ENCODE data around the gene KCNK16.

The KCNK16 gene

GRCh38 chr6:39322306-39322850, at the start of gene KCNK16:
TSS of gene KCNK16 (minus strand) at chr6:39322702. CDS start at chr6:39322540, 162 bp downstream.
- no peak for DNase-seq

DNA sequence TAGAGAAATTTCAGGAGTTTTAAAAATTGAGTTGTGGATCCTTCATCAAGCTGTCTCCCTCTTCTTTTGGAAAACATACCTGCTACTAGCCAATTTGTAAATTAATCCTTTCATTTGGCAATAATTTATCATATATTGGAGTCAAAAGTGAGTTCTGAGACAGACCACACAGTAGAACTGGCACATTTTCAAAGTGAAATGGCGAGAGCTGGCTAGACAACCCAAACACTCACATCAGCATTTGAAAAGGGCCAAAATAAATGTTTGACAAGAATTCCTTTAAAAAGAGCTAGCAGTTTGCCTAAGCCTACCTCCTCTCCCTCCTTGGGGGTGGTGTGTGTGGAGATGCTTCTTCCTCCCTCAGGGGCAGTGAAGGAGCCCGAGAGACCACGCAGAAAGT, 47.9 kb upstream of the KCNK16 start:
- no peak for DNase-seq

DNA sequence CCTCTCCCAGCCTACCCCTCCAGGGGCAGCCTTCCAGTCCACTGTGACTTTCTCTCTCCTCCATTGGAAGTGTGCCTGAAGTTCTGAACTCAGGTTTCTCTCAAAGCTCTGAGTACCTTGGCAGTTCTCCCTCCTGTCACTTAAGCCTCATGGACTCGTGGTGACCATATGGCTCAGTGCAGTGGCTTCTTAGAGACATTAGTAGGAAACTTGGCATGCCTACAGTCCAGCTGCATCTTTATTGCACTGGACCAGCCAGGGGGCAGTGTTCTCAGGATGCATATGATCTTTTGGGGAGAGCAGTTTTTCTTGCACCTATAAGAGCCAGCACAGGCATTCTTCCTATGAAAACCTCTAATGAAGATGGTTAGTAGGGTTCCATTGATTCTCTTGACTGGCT, 47.5 kb upstream of the KCNK16 start:
- DNase-seq = no peak

DNA sequence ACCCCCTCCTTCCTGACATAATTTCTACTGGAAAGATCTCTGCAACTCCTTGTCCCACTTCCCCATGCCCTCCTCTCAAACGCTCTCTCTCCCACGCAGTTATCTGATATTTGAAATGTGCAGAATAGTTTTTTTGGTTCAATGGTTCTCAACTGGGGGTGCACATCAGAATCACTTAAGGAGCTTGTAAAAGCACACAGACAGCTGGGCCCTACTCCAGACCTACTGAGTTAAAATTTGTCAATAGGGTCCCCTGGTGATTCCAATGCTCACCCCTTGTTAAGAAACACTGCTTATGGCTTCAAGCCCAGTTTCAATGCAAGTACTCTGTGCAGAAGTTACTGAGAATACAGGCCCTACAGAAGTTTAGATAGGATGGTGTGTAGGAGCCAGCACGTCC, 45.2 kb upstream of the KCNK16 start:
- no peak for DNase-seq

DNA sequence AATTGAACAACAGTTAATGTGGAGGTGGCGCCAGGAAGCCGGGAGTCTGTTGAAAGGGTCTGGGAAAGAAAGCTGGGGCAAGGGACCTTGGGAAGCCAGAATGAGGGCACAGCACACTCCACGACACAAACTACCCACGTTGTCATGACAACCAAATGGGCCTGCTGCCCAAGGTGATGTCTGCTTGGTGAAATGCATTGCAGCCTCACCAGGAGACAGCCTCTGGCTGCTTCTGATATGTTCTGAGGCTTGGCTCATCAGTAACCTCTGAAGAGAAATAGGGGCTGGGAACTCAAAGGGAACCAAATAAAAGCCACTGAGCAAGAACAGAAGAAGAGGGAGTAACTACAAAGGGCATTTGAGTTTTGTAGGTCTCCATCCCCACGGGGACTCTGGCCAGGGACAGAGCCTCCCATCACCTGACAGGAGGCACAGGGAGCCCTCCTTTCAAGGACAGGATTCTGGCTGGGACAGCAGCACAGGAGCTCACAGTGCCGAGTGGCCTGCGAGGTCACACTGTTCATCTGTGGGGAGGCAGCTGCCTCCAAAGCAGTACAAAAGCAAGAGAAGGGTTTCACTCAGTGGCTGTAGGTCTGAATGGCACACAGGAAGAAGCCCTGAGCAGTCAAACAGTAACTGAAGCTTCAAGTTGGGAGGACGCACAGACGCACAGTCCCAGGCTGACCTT, 44.6 kb upstream of the KCNK16 start:
- no peak for DNase-seq

DNA sequence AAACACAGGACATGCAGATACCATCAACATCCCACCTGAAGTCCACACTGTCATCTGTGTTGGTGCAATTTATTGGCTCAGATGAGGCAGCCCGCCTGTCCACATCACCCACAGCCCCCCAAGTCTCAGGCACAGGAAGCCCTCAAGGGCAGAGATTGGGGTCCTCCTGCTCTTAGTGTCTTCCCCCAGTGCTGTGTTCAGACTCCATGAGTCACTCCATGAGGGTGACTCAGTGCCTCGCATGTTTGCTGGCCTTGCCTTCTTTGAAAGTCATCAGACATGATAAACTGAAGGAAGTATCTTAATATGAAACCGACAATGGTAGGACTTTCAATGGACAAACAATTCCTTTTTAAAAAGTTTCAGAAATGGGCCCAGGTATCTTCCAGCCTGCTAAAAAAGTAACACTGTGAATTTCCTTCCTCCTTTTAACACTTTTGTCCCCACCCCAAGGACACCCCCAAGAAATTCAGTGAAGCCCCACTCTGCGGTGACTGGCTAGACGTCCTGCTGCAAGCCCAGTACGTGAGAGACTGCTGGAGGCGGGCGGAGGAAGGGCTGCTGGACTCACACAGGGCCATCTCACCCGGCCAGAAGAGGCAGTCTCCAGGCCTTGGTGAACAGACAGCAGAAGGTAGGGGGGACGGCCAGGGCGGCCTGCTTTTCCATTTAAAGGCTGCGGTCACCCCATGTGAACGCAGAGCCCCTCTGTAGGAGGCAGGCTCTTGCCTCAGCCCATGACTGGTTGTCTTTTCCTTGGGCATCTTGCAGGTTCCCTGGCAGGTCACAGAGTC, 43.0 kb upstream of the KCNK16 start:
- DNase-seq = no peak

DNA sequence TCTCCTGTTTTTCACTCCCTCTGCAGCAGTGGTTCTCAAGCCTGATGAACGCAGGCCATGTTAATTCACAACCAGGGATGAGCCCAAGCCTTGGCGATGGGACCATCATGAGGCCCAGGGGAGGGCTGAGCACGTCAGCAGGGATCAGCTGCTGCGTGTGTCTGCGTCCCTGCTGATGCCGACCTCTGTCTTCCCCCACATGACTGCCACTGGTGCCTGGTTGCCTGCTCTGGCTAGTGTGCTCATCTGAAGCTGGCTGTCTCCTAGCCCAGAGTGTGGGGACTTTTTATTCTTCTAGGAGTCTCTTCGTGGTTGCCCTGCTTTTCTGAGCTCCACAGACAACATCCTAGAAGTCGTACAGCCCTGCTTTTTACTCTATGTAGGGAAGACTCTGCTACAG, 40.8 kb upstream of the KCNK16 start:
- no peak for DNase-seq

GRCh38 chr6:39362487-39362865, 40.0 kb upstream of the KCNK16 start:
- no peak for DNase-seq

DNA sequence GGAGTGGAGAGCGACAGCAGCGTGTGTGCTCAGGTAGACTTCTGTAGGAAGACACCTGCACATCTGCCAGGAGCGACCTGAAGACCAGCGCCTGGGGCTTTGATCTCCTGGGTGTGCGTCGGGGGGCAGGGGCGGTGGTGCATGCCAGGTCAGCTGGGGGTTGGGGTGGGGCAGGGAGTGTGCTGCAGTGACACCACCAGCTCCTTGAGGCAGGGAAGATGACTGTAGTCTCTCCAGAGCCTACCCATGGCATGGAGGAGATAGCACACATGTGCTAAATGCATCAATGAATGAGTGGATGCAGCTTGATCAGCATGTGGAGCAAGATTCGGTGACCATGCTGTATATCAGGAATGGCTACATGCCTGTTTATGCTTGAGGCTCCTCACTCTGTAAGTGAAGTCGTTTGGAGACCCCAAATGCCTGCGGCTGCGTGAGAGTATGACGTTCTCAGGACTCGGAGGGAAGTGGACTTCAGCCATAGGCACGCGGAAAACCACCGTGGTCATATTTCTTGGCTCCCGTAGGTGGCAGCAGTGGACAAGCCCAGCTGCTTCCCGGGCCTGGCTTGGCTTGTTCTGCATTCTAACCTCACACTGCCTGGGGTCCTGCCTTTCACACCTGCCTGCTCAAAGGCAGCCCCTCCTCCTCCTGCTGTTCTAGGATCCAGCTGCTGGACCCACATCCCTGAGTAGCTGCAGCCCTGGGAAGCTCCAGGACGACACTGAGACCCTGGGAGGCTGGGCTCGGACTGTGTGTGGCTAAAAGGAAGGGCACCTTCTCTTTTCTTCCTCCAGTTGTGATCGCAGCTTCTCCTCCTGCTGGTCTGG, 39.4 kb upstream of the KCNK16 start:
- DNase-seq = peak; percentile 43

DNA sequence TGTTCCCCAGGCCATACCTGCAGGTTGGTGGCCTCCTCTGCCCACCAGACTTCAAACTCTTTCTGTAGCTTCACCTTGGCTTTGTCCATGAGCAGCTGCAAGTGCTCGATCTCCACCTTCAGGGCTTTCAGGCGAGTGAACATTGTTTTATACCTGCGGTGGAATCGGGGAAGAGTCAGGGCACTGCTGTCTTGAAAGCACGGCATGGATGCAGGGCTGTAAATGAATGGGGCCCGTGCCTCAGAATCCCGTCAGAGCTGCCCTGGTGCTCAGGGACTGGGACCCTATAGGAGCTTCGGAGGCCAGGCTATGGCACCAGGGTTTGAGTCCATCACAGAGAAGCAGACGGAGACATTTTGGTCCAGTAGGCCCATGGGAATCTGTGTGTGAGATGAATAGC, 37.9 kb upstream of the KCNK16 start:
- no peak for DNase-seq

- no peak for DNase-seq
Observed at GRCh38 chr6:39357998-39358686, 35.6 kb upstream of the KCNK16 start.

- no peak for DNase-seq
Observed at GRCh38 chr6:39353698-39354315, 31.3 kb upstream of the KCNK16 start.

- DNase-seq = no peak
Observed at GRCh38 chr6:39350723-39351505, 28.4 kb upstream of the KCNK16 start.

GRCh38 chr6:39348740-39349139, 26.2 kb upstream of the KCNK16 start:
- DNase-seq = no peak

- peak; percentile 72 for DNase-seq
Observed at GRCh38 chr6:39347906-39348585, 25.5 kb upstream of the KCNK16 start.

GRCh38 chr6:39347206-39347605, 24.7 kb upstream of the KCNK16 start:
- no peak for DNase-seq

DNA sequence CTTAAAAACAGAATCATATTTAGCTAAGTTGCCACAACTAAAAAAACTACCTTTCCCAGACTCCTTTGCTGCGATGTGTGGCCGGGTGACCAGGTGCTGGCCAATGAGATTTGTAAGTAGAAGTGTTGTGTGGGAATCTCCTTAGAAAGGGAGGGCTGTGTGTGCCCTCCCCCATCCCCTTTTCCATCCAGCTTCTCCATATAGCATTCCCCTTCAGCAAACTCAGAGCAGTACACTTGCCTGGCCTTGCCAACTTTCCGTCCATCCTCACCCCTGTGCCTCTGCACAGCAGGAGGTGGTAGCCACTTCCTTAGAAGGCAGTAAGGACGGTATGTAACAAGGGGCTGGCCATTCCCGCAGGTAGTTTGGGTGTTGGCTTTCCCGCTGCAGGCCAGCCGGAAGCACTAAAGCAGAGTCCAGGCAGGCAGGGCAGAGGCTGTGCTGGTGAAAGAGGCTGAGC, 22.3 kb upstream of the KCNK16 start:
- DNase-seq = no peak

DNA sequence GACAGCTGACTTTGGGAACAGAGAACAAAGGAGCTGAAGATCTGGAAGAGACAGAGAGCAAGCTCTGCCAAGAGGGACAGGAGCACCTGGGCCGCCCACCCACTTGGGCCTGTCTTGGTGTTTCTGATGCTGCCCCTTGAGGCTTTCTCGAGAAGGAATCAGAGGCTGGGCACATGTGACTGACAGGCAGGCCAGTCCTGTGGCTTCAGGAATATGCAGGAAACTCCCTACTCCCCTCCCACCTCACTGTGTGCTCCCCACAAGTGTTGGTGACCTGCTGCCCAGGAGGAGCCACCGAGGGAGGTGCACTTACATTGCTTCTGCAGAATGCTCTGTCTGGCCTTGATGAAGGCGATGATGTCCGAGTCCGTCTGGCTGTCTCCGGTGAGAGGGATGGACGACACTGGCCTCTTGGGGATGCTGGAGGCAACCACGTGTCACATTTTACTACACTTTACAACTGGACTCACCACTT, 20.9 kb upstream of the KCNK16 start:
- no peak for DNase-seq

DNA sequence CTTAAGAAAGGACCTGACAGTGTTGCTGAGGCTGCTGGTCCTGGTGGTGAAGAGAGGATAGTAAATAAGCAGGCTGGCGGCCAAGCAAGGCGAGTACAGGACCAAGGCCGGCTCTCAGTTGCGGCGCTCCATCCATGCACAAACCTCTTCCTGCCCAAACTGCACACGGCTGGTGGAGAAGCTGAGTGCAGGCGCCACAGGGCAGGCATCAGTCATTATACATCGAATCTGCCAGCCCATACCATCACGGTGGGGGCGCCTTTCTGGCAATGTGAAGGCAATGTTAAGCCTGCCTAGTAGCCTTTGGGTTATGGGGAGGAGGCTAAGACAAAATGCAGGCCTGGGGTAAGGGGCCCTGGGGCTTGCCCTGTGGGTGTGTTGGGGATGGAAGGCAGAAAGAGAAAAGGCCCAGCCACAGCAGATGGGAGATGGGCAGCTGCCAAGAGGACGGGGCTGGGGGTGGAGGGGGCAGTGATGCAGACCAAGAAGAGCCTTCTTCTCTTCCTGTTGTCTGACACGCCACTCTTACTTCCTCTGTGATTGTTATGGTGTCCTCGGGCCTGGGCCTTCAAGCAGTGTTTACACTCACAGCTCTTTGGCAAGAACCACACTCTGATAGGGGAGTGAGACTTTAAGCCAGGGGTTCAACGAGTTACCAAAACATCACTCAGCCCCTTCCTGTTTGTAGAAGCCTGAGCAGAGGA, 20.3 kb upstream of the KCNK16 start:
- DNase-seq = no peak

GRCh38 chr6:39341937-39342336, 19.4 kb upstream of the KCNK16 start:
- DNase-seq = no peak

All from activated CD4-positive, CD25-positive, alpha-beta regulatory T cell treated with anti-CD3 and anti-CD28 coated beads, Interleukin-2, amount 50 U/mL, for 72 hours (primary cell).